Stomach (tissue), 4 donors: ENCODE results near the gene C8A.

Source experiments
- CTCF ChIP-seq, 7 experiments: fragments of 450-650 bp in 4 of 7; fragments of 200-600 bp in 3 of 7; sonication (generic) in 3 of 7; IDR thresholded peaks; one replicate each; pipeline ENCODE4 v1.5.1; 2016 to 2019; ENCODE audit warnings: antibody characterized with exemption in 7 of 7, control low read depth in 2 of 7, mild to moderate bottlenecking in 1 of 7
- EP300 ChIP-seq: sonication (generic); formaldehyde crosslinking; IDR thresholded peaks from one replicate; pipeline ENCODE4 v1.6.1; 2017; ENCODE audit warnings: antibody characterized with exemption
- POLR2A ChIP-seq, 4 donors: fragments of 450-650 bp; IDR thresholded peaks; one replicate each; pipeline ENCODE4 v1.6.1; 2016; ENCODE audit warnings: antibody characterized with exemption in 4 of 4, control low read depth in 2 of 4, mild to moderate bottlenecking in 1 of 4, moderate library complexity in 1 of 4
- POLR2AphosphoS5 ChIP-seq, 3 donors: sonication (generic); formaldehyde crosslinking; IDR thresholded peaks; one replicate each; pipeline ENCODE4 v1.6.1; 2016; ENCODE audit warnings: antibody characterized with exemption in 3 of 3

- TF ChIP-seq CTCF (IDR thresholded peaks at IDR 0.05) (no peak), POLR2AphosphoS5 (IDR thresholded peaks at IDR 0.05) (no peak), POLR2A (IDR thresholded peaks at IDR 0.05) (no peak), EP300 (no peak)
These were observed 106.8 kb downstream of the C8A start for GRCh38 chr1:56961426-56961825.
